Activated B cell treated with CpG ODN at 0.5 μM for 24 hours (primary cell): Measurements from ENCODE around the gene PTP4A1. TPM values are rescaled to one million over a fixed set of nuclear protein-coding genes. Genes with fewer than 3 reads are reported as not detected.

ENCODE experiments used
- ATAC-seq: fragments of 200-7000 bp; cut with Tn5 transposase; one replicate; pipeline ENCODE4 v1.10.0; 2021; ENCODE audit warnings: low read depth, mild to moderate bottlenecking, moderate library complexity
- CTCF ChIA-PET: fragments of 350-600 bp; sonication (Branson Sonifier 250); formaldehyde crosslinking; loops from one replicate; lab custom pipeline; 2021; ENCODE audit warnings: antibody characterized with exemption; lab: Charles Lee
- POLR2A ChIA-PET: fragments of 350-600 bp; sonication (Branson Sonifier 250); formaldehyde crosslinking; loops from one replicate; lab custom pipeline; 2021; ENCODE audit warnings: antibody characterized with exemption; lab: Charles Lee
- DNase-seq: peaks from one replicate; pipeline ENCODE4 v3.0.0; 2022
- H3K27ac Mint-ChIP-seq: one replicate; pipeline ENCODE4 v1.8.0; 2020; ENCODE audit warnings: mixed read lengths
- H3K27me3 Mint-ChIP-seq: one replicate; pipeline ENCODE4 v1.8.0; 2021; ENCODE audit warnings: mixed read lengths
- H3K36me3 Mint-ChIP-seq: one replicate; pipeline ENCODE4 v1.8.0; 2021; ENCODE audit warnings: low read depth, mixed read lengths
- H3K4me1 Mint-ChIP-seq: one replicate; pipeline ENCODE4 v1.8.0; 2021; ENCODE audit warnings: mixed read lengths
- H3K4me3 Mint-ChIP-seq: one replicate; pipeline ENCODE4 v1.8.0; 2020; ENCODE audit warnings: mild to moderate bottlenecking, mixed read lengths
- H3K9me3 Mint-ChIP-seq: one replicate; pipeline ENCODE4 v1.8.0; 2020; ENCODE audit warnings: mixed read lengths
- intact Hi-C: fragments of 100-400 bp; cut with micrococcal nuclease; formaldehyde crosslinking; loops from one replicate; pipeline ENCODE4 v1.15.1; 2024
- total RNA-seq: library from RNA; stranded (reverse); gene quantifications from 2 replicates; pipeline ENCODE4 v1.2.3, GENCODE V29; 2022
- TF ChIP-seq, protein P1 (sequence below): fragments of 200-600 bp; IDR thresholded peaks from one replicate; pipeline ENCODE4 v1.8.0; 2022; ENCODE audit warnings: antibody characterized with exemption, mild to moderate bottlenecking

PTP4A1 gene
- total RNA-seq, 1 donor from 2014 or later = 35.2 TPM

DNA sequence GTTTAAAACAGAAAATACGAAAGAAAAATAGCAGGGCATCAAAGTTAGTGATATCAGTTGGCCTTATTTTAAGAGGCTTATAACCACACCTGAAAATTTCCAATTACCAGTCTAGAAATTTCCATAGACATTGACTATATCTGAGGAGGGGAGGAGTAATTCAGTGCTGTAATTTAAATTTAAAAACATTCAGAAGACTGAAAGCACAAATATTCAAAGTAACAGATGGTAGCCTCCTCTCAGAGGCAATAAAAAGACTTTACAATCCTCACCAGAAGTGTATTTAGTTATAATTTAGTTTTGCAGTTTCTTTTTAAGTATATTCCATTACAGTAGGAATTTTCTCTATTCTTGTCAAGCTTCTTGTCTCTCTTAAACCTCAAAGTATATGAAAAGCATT lies 18.4 kb upstream of the PTP4A1 start:
- Mint-ChIP-seq H3K27ac (no peak overlapping the region), H3K9me3 (no peaks in the 10 kb centered on the region), H3K4me1 (no peaks in the 10 kb centered on the region), H3K36me3 (no peaks in the 10 kb centered on the region), H3K4me3 (no peak overlapping the region), H3K27me3 (peaks cover 12% of the 10 kb centered on the region)
- ChIA-PET POLR2A (no interaction called here), CTCF (no interaction called here)
- ATAC-seq (no peak), DNase-seq (no peak)
- intact Hi-C loops = no loop called here
- TF ChIP-seq, protein P1, sequence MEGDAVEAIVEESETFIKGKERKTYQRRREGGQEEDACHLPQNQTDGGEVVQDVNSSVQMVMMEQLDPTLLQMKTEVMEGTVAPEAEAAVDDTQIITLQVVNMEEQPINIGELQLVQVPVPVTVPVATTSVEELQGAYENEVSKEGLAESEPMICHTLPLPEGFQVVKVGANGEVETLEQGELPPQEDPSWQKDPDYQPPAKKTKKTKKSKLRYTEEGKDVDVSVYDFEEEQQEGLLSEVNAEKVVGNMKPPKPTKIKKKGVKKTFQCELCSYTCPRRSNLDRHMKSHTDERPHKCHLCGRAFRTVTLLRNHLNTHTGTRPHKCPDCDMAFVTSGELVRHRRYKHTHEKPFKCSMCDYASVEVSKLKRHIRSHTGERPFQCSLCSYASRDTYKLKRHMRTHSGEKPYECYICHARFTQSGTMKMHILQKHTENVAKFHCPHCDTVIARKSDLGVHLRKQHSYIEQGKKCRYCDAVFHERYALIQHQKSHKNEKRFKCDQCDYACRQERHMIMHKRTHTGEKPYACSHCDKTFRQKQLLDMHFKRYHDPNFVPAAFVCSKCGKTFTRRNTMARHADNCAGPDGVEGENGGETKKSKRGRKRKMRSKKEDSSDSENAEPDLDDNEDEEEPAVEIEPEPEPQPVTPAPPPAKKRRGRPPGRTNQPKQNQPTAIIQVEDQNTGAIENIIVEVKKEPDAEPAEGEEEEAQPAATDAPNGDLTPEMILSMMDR = no peak

DNA sequence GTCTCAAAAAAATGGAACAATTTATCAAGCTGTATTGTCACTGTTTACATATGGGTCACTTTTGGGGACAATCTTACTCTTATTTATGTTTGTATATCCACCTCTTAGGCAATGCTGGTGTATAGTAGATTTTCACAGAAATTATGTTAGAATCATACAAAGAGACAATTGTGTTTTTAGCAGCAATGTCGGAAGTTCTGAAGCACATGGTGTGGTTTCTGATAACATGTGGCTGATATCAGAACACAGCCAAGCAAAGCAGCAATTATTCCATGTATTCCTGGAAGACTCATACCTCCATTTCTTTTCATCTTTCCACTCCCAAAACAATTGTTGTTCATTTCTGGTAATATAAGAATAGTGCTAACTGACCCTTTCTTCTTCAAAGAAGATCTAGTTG lies 17.5 kb upstream of the PTP4A1 start:
- intact Hi-C loops = no loop called here
- ChIA-PET POLR2A (no interaction called here), CTCF (no interaction called here)
- H3K27ac Mint-ChIP-seq = no peak overlapping the region
- no peak overlapping the region for H3K4me3 Mint-ChIP-seq
- no peaks in the 10 kb centered on the region for H3K36me3 Mint-ChIP-seq
- H3K27me3 Mint-ChIP-seq = peaks cover 14% of the 10 kb centered on the region
- no peak for DNase-seq
- ATAC-seq = no peak
- no peaks in the 10 kb centered on the region for H3K4me1 Mint-ChIP-seq
- no peaks in the 10 kb centered on the region for H3K9me3 Mint-ChIP-seq
- TF ChIP-seq, protein P1 = no peak

DNA sequence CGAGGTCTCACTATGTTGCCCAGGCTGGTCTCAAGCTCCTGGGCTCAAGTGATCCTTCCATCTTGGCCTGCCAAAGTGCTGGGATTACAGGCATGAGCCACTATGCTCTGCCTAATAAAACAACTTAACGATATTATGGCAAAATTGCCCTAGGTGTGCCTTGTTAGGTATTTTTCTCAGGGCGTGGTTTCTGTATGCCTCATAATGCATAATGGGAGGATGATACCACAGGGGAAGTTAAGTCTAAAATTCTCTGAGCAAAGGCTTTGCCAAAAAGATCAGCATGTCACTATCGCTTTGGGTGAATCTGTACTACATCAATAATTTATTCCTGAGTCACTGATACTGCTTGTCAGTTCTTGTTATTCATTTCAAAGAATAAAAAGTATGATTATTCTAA lies 15.9 kb upstream of the PTP4A1 start:
- TF ChIP-seq, protein P1 = no peak
- no peaks in the 10 kb centered on the region for H3K9me3 Mint-ChIP-seq
- no peak for ATAC-seq

DNA sequence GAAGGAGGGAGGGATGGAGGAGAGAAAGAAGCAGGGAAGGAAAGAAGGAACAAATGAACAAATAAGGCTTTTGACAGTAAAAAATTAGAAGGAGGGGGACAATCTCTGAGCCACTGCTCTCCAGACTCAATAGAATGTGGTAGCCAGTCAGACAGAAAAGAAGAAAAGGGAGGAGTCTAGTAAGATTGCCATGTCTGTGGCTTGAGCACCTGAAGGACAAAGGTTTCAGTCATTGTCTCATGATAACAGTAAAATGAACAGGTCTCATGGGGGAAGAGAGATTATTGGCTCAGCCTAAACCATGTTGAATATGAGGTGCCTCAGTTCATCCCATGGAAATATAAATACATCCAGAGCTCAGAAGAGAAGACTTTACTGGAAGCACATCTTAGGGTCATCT lies 14.0 kb upstream of the PTP4A1 start:
- no peak for DNase-seq
- H3K36me3 Mint-ChIP-seq = no peaks in the 10 kb centered on the region
- no peak overlapping the region for H3K4me3 Mint-ChIP-seq
- intact Hi-C loops = no loop called here
- H3K9me3 Mint-ChIP-seq = no peaks in the 10 kb centered on the region
- H3K4me1 Mint-ChIP-seq = no peaks in the 10 kb centered on the region
- TF ChIP-seq, protein P1 = no peak
- H3K27ac Mint-ChIP-seq = no peak overlapping the region
- POLR2A ChIA-PET = no interaction called here
- H3K27me3 Mint-ChIP-seq = peaks cover 16% of the 10 kb centered on the region
- CTCF ChIA-PET = no interaction called here
- ATAC-seq = no peak

More for the DNA sequence above, 15.9 kb upstream of the PTP4A1 start:
- CTCF ChIA-PET = no interaction called here
- intact Hi-C loops = no loop called here
- H3K4me1 Mint-ChIP-seq = no peaks in the 10 kb centered on the region
- DNase-seq = no peak
- no peaks in the 10 kb centered on the region for H3K36me3 Mint-ChIP-seq
- no peak overlapping the region for H3K4me3 Mint-ChIP-seq
- POLR2A ChIA-PET = no interaction called here
- H3K27ac Mint-ChIP-seq = no peak overlapping the region
- peaks cover 16% of the 10 kb centered on the region for H3K27me3 Mint-ChIP-seq

DNA sequence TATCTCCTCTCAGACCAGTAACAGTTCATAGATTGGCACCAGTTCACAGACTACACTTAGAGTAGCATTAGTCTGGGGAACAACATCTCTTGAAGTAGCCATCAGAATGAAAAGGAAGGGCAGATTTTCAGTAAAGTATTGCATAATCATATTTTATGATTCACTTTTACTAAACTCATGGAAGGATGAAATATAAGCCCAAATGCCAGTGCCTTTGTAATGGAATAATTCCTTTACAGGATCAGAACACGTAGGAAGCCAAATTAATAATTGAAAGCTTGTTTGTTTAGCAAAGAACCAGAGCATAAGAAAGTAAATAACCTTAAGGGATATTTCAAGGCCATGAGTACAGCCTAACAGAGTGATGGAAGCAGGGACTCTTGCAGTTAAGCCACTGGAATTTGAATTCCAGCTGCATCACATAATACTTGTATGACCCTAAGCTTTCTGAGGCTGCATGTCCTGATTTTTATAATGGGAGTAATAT lies 11.4 kb upstream of the PTP4A1 start:
- intact Hi-C loops = no loop called here
- TF ChIP-seq, protein P1 = no peak
- ATAC-seq (no peak), DNase-seq (no peak)
- no peak overlapping the region for H3K27ac Mint-ChIP-seq
- CTCF ChIA-PET = interaction anchor here (0.5 kb wide), 1 partner anchor 51 kb away, joined by 3 read pairs; no protein-coding TSS in a partner anchor
- H3K27me3 Mint-ChIP-seq = peaks cover 16% of the 10 kb centered on the region
- no peaks in the 10 kb centered on the region for H3K9me3 Mint-ChIP-seq
- no peaks in the 10 kb centered on the region for H3K36me3 Mint-ChIP-seq
- no peak overlapping the region for H3K4me3 Mint-ChIP-seq
- POLR2A ChIA-PET = no interaction called here
- H3K4me1 Mint-ChIP-seq = no peaks in the 10 kb centered on the region
